ENCODE data around the gene SLC66A1.
A peak's percentile ranks its signal among the peaks of the same experiment; 100 is the strongest.

SLC66A1 gene

DNA sequence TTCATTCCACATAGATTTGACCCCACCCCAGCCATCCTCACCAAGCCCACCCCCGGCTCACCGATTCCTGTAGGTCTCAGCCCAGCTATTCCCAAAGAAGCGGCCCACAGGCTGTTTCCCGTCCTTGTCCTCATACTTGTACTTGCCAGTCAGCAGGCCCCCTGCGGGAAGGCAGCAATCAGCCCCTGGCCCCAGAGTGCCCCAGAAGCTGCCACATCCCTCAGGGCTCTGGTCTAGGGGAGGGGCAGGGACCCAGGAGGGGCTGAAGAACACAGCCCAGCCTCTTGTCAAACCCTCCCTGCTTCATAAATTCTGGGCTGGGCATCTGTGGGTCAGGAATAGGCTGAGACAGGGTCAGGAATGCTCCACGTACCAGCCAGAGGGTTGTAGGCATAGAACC is 5.2 kb upstream of the SLC66A1 start:
- DNase-seq, result no peak

DNA sequence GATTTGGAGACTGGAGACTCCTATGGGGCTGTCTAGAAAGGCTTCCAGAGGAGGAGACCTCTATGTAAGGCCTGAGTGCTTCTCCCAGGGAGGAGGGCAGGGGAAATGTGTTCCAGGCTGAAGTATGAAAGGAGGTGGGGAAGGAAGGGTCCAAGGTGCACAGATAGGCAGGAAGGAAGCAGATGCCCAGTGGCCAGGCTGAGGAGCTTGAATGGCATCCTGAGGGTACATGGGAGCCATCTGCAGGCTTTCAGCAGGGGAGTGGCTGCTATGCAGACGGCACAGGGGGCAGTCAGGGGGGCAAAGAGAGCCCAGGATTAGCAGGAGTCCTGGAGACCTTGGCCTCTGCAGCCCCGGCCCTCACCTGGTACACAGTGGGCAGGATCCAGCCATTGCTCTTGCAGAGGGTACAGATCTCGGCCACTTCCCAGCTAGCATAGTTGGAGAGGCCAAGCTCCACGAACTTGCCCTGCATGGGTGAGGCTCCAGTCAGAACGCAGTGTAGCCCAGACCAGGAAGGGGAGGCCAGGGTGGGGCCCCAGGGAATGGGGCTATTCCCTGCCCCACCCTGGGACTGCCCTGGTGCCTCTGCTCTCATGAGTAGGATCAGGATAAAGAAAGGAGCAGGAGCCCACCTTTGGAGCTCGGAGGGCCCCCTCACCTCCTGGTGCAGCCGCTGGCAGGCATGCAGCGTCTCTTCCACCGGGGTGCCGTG is 4.2 kb upstream of the SLC66A1 start:
- DNase-seq, result no peak

DNA sequence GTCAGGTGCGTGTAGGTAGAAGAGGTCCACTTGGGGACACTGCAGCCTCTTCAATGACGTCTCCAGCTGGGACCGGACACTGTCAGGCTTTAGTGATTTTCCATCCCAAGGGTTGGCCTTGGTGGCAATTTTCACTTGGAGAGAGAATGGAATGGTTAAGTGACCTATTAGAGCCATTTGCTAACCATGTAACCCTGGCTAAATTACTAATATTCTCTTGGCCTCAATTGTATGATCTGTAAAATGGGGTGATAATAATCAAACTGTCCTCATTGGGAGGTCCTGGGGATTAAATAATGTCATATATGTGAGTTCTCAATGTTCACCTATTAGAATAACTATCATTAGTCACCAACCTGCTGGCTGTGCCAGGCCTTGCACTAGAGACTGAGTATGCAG is 3.6 kb upstream of the SLC66A1 start:
- no peak for DNase-seq

DNA sequence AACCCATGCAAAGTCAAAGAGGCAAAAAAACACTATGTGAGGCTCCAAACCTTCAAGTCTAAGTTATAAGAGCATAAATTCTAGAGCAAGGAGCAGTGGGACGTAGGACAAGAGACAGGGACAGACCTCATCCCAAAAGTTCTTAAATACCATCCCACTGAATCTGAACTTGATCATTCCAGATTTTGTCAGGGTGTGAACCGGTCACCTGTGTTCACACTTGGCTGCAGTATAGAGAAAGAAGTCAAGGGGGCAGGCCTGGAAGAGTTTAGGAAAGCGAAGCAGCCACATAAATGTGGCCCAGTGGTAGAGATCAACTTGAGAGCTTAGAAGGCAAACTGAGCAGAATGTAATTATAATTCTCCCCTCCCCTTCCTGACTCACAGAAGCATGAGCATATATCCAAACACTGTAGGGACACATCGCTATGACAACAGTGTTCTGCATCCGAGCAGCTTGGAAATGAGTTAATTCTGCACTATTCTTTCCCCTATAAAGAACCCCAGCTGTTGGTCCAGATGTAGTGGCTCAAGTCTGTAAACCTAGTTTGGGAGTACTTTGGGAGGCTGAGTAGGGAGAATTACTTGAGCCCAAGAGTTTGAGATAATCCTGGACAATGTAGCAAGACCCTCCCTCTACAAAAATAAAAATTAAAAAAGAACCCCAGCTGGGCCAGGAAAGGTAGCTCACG is 2.9 kb upstream of the SLC66A1 start:
- peak; percentile 45 for DNase-seq

DNA sequence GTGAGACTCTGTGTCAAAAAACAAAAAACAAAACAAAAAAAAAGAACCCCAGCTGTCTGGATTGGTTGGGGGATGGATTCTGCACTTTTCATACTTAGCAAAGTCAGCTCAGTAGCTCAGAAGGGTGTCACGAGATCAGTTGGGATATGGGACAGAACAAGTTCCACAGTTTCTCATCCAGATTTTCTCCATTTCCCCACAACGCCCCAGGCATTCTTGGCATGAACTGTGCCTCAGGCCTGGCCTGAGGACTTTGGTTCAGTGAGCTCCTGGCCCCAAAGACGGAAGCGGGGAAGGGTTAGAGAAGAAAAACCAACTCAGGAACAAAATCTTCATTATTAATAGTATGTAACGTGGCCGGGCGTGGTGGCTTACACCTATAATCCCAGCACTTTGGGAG is 2.1 kb upstream of the SLC66A1 start:
- DNase-seq, result no peak

DNA sequence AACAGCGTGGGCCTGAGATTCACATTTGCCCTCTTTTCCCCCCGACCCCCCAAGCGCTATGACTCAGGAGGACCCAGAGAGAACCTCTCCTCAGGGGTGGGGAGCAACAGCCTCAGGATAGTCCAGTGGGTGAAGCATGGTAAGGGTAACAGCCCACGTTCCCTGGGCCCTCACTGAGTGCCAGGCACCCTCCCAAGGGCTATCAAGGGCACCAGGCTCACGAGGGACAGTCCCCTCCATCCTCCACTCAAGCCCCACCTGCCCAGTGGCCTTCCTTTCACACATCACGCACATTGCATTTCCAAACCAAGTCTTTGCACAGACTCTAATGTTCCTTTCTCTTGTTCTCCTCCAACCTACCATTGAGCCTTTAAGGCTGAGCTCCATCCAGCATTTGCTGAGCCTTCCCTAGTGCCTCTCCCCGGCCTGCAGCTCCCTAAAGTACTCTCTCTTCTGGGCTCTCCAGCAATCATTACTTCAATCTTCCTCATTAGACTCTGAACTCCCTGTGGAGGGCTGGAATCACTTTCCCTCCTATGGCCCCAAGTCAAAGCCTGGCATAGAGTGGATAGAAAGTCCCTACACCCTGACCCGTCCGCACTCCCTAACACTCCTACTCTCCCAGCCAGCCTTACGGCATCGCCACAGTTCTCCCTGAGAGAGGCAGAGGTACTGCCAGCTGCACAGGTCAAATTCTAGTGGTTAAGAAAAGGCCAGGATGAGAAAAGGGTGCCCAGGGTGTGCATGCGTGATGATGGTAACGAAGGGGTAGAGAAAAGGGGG is 1.2 kb upstream of the SLC66A1 start:
- DNase-seq, result peak; percentile 55

DNA sequence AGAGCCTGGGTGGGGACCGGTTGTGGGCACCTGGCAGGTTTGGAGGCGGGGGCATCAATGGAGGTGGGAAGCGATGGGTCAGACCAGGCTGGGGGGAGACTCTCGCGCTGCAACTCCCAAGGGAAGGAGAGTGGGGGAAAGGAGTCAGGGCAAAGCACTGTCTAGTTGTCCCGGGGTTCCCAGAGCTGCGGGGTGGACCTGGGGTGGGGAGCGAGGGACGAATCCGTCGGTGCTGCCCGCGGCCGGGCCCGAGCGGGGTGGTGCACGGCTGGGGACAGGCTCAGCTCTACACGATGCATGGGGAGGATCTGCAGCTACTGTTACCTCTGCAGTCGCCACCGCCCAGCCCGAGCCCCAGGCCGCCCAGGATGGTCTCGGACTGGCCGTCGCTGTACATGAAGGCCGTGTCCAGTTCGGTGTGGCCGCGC is 609 bp upstream of the SLC66A1 start:
- DNase-seq, result no peak

DNA sequence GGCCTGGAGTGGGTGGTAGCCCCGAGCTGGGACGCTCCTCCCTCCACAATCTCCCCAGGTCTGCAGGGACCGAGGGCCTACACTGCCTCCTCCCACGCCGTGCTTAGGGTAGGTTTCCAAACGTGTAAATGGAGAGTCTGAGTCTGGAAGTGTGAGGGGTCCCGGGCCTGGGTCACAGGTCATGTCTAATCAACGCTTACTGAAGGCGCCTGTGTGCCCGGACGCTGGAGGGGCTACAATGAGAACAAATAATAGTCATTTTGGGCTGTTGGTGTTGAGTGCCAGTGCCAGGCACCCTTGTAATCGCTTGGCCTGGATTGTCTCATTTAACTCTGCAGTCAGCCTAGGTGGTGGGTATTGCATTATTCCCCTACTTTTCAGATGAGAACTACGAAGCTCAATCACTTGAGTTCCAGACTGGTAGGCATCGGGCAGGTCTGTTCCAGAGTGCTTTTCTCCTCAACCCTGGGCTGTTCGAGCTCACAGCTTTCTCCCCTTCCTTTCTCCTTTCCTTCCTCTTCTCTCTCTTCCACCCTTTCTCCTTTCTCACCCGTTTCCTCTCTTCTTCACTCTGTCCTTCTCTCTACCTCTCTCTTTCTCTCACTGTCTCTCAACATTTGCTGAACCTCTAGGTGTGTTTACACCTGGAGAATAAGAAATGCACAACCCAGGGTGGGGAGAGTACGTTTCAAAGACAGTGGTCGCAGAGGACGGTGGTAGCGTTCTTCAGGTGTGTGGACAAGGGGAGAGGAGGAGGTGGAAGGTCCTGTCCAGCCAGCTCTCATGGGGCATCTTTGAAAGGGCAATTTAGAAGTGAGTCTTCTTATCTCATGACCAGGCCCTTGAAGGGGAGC is 883 bp downstream of the SLC66A1 start:
- no peak for DNase-seq

DNA sequence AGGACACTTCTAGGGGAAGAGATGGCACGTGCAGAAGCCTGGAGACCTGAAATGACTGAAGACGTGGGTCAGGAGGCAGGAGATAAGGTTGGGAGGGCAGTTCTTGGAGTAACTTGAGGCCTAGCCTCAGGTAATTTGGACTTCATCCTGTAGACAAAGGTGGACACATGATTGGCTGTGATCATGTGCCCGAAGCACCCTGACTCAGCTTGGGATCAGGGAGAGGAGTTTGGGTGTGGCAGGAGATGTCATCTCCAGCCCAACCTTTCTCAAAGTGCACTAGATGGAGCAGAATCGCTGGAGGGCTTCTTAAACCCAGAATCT is 1.5 kb downstream of the SLC66A1 start:
- no peak for DNase-seq

DNA sequence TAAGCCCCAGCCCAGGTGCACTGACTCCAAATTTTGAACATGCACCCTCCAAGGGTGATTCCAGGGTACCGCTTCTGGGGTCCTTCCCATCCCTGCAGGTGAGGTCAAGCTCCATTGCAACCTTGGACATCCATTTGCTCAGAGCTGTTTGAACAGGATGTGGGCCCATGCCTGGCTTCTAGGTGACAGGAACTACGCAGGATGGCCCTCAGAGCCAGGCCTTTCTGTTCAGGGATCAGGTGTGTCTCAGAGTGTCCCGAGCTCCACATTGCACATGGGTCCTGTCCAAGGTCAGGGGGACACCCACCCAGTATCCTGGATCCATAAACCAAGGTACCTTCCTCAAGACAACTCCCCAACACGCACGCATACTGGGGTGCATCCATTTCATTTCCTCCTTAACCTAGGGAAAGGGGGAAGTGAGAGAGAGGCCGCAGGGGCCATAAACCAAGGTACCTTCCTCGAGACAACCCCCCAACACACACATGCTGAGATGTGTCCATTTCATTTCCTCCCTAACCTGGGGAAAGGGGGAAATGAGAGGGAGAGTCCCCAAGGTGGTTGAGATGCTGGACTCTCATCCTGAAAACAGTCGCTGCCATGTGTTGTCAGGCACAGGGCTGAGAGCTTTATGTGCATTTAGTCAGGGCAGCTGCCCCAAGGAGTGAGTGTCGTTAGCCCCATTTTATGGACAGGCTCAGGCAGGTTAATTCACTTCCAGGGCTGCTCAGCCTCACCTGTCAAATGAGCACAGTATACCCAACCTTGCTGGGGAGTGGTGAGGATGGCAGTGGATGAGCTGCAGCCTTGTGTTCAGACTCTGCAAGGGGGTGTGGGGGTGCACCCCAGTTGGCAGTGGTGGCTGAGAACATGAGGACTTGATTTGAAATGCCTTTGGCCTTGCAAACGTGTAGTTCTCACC is 2.1 kb downstream of the SLC66A1 start:
- no peak for DNase-seq

DNA sequence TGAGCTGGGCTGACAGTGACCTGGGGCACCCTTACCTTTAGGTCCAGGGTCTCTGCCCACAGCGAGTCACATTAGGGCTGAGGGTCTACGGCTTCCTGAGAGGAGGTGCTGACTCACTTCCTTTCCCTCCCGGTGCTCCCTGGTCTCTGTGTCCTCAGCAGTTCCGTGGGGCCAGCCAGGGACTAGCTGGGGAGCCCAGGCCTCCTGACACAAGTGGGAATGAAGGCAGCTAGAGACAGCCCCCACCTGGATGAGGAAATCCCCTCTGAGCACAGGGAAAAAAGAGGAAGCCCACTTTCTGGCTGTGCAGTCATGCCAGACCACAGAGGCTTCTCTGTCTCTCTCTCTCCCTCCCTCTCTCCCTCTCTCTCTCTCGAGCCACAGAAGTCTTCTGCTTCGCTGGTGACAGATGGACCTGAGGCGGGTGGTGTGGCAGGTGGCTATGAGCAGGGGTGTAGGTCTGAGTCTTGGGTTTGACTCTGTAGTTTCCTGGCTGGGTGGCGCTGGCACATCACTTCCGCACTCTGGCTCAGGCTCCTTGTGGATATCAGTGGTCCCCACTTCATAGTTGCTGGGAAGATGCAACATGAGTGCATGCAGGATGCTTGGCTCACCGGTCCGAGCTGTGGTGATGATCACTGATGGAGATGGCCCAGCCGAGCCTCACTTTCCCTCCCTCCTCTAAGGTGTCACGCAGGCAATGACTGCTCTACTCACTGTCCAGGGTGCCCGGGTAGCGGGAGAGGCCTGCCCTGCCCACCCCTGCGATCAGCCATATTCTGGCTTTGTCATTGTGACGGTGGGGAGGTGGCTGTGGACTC is 3.5 kb downstream of the SLC66A1 start:
- DNase-seq, result peak; percentile 63

DNA sequence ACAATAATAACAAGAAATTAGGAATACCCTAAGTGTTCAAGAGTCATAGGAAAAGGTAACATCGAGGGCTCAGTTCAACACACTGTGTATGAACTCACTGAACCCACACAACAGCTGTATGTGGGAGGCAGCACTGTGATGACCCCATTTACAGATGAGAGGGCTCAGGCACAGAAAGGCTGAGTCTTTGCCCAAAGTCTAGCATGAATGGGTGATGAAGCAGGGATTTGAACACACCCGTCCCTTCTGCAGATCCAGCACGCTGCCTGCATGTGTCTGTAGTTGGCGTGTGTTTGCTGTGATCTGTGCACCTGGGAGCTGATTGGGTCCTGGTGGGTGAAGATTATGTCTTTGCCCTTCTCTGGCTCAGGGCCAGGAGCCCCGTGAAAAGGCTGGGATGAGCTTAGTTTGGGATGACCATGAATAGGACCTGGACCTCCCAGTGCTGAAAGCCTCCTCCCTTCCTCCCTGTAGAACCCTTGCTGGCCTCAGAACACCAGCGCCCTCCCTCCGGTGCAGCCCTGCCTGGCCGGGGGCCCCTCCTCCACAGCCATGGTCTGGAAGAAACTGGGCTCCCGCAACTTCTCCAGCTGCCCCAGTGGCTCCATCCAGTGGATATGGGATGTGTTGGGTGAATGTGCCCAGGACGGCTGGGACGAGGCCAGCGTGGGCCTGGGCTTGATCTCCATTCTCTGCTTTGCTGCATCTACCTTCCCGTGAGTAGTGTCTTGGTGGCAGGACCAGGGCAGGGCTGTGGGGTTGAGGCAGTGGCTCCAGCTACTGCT is 5.2 kb downstream of the SLC66A1 start:
- no peak for DNase-seq

DNA sequence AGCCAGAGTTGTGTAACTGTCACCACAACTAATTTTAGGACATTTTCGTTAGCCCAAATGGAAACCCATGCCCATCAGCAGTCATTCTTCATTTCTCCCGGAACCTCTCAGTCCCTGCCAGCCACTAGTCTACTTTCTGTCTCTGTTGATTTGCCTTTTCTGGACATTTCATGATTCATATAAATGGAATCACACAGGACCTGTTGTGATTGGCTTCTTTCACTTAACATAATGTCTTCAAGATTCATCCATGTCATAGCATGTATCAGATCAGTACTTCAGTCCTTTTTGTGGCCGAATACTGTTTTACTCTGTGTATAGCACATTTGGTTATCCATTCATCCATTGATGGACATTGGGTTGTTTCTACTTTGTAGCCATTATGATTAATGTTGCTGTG is 7.1 kb downstream of the SLC66A1 start:
- DNase-seq, result no peak

DNA sequence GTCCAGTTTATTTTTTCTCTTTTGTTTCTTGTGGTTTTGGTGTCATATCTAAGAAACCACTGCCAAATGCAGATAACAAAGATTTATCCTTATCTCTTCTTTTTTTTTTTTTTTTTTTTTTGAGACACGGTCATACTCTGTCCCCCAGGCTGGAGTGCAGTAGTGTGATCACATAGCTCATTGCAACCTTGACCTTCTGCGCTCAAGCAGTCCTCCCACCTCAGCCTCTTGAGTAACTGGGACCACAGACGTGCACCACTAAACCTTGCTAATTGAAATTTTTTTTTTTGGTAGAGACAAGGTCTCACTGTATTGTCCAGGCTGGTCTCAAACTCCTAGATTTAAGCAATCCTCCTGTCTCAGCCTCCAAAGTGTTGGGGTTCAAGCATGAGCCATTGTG is 8.9 kb downstream of the SLC66A1 start:
- DNase-seq, result no peak

DNA sequence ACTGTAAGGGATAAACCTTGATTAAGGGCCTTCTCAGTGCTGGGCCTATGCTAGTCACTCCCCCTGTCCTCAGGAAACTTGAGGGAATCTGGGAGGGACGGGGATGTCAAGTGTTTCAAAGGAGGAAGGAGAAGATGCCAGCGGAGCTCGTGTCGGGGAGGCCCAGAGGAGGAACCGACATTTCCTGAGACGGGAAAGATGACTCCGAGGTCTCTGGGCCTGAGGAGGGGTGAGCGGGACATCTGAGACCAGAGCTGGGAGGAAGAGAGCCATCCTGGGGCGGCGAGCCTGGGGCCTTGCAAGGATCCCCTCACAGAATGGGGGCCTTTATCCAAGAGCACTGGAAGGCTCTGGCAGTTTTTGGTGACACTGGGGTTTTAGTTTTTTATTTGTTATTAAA is 10.4 kb downstream of the SLC66A1 start:
- DNase-seq, result no peak

DNA sequence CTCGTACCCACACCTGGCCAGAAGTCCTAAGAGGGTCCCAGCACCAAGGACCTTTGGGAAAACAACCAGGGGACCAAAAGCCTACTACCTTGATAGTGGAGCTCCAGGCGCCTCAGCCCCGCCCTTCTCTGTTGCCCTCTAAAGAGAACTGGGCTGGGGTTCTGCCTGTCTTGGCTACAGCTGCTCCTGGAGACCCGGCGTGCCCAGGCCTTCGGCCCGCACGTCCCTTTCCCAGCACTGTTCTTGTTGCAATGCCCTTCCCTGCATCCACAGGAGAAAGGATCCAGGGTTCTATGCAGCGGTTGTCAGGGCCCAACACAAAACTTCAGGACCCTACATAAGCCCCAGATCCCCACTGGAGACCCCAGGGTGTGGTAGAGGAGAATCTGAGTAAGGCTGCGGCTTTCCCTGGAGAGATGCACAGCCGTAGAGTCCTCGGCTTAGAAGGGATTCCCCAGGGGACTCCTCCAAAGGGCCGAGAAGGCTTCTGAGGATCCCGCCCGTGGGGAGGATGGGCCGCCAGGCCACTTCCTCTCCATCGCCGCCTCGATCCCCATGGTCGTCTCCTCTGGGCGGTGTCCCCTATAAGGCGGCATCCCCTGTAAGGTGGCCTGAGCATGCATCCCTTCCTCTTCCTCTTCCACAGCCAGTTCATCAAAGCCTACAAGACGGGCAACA is 12.0 kb downstream of the SLC66A1 start:
- DNase-seq, result no peak

DNA sequence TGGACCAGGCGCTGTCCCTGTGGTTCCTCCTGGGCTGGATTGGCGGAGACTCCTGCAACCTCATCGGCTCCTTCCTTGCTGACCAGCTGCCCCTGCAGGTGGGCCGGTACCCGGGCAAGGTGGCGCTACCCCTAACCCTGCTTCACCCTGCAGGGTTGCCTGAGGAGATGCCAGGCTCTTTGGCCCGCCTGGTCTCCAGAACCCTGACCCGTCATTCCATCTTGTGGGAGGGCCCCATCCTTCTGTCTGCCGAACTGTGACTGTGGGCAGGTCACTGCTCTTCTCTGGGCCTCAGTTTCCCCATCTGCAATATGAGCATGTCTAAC is 12.5 kb downstream of the SLC66A1 start:
- no peak for DNase-seq

DNA sequence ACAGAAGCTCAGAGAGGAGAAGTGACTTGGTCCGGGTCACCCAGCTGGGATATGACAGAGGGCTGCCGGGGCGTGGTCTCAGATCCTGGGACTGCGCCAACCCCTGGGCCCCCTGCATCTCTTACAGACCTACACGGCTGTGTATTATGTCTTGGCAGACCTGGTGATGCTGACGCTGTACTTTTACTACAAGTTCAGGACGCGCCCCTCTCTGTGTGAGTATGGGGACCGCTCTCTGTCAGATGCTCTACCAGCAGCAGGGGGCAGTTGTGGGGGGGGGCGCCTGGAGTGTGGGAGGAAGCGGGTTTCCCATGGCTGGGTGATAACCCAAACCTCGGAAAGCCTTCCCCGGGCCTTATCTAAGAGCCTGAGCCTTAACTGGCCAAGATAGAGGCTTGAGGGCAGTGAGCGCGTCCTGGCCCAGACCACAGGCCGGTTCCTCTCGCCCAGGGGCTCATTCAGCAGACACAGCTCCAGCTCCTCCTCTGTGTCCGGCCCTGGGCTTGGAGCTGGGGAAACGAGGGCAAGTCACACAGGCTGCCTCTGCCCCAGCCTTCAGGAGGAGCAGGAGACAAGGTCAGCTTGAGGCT is 13.3 kb downstream of the SLC66A1 start:
- DNase-seq, result no peak

DNA sequence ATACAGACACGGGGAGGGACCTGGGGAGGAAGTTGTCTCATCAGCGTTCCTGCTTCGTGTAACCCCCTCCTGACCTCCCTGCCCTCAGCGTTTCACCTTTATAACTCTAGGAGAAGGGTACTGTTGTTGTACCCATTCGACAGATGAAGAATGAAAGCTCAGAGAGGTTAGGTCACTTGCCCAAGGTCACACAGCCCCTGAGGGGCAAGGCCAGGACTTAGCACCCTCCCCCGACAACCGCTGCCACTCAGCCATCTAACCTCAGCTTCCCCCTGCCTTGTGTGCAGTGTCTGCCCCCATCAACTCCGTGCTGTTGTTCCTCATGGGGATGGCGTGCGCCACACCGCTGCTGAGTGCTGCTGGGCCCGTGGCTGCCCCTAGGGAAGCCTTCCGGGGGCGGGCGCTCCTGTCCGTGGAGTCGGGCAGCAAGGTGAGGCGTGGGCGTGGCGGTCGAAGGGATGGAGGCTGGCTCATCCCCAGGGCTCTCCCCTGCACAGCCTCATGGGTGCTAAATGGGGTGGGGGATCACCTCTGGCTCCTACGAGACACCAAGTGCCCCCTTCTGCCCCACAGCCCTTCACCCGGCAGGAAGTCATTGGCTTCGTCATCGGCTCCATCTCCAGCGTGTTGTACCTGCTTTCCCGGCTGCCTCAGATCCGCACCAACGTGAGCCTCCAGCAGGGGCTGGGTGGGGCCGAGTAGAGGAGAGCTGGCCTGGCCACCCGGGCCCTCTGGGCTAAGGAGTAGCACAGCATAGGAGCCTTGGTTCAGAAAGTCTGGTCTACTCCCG is 14.0 kb downstream of the SLC66A1 start:
- no peak for DNase-seq
